Stimulated activated CD8-positive, alpha-beta memory T cell treated with anti-CD3 and anti-CD28 coated beads, Interleukin-12 subunit alpha, Interleukin-12 subunit beta, amount 100 ng/mL, for 24 hours (primary cell): Measurements from ENCODE around the gene KIF18A.
"Not testable (repeated sequence)": the region's sequence is repeated elsewhere in the genome, so short reads cannot be mapped to it uniquely, and the experiment has no call there.

Experiments
- DNase-seq: peaks from one replicate; pipeline ENCODE4 v3.0.0-alpha.2; 2020; ENCODE audit errors: extremely low read depth

KIF18A gene

GRCh38 chr11:28106353-28107043 is 1.5 kb downstream of the KIF18A start:
- no peak for DNase-seq

GRCh38 chr11:28105869-28106268 is 2.1 kb downstream of the KIF18A start:
- DNase-seq = no peak

- no peak for DNase-seq
Measured at GRCh38 chr11:28104984-28105383, 3.0 kb downstream of the KIF18A start.

GRCh38 chr11:28104425-28104824 is 3.5 kb downstream of the KIF18A start:
- DNase-seq = no peak

- DNase-seq = not testable (repeated sequence)
Measured at GRCh38 chr11:28102300-28102699, 5.7 kb downstream of the KIF18A start.

GRCh38 chr11:28100665-28101064 is 7.3 kb downstream of the KIF18A start:
- DNase-seq = no peak

- no peak for DNase-seq
Measured at GRCh38 chr11:28099715-28100114, 8.2 kb downstream of the KIF18A start.

- no peak for DNase-seq
Measured at GRCh38 chr11:28098257-28098656, 9.7 kb downstream of the KIF18A start.

- no peak for DNase-seq
Measured at GRCh38 chr11:28092786-28093185, 15.2 kb downstream of the KIF18A start.

- no peak for DNase-seq
Measured at GRCh38 chr11:28090052-28090749, 17.8 kb downstream of the KIF18A start.

- DNase-seq = no peak
Measured at GRCh38 chr11:28089378-28089777, 18.6 kb downstream of the KIF18A start.

- DNase-seq = not testable (repeated sequence)
Measured at GRCh38 chr11:28087693-28088092, 20.3 kb downstream of the KIF18A start.

- DNase-seq = not testable (repeated sequence)
Measured at GRCh38 chr11:28087192-28087591, 20.8 kb downstream of the KIF18A start.

- DNase-seq = no peak
Measured at GRCh38 chr11:28086569-28086968, 21.4 kb downstream of the KIF18A start.

- DNase-seq = no peak
Measured at GRCh38 chr11:28083118-28083517, 24.8 kb downstream of the KIF18A start.

GRCh38 chr11:28077521-28077920 is 30.4 kb downstream of the KIF18A start:
- no peak for DNase-seq

GRCh38 chr11:28072321-28072720 is 35.6 kb downstream of the KIF18A start:
- no peak for DNase-seq

GRCh38 chr11:28071305-28071704 is 36.7 kb downstream of the KIF18A start:
- no peak for DNase-seq

GRCh38 chr11:28058333-28058732 is 49.6 kb downstream of the KIF18A start:
- no peak for DNase-seq

GRCh38 chr11:28054821-28055220 is 53.1 kb downstream of the KIF18A start:
- no peak for DNase-seq

- no peak for DNase-seq
Measured at GRCh38 chr11:28049338-28050216, 58.4 kb downstream of the KIF18A start.

GRCh38 chr11:28048812-28049211 is 59.1 kb downstream of the KIF18A start:
- no peak for DNase-seq
